Gastroesophageal sphincter (tissue), 4 donors: ENCODE measurements around the gene PPP1R2. TPM values are rescaled to one million over a fixed set of nuclear protein-coding genes. Genes with fewer than 3 reads are reported as not detected.

ENCODE experiments used
- ATAC-seq: fragments of 150-250 bp; one replicate; pipeline ENCODE4 v1.9.1; 2016; ENCODE audit warnings: mild to moderate bottlenecking, moderate library complexity
- H3K27ac ChIP-seq, 4 donors: fragments of 200-600 bp; sonication (generic) in 3 of 4; 1 replicate in 3 of 4; 2 replicates in 1 of 4; pipeline ENCODE4 v1.5.1; 2016 to 2019
- H3K27me3 ChIP-seq: fragments of 200-600 bp; sonication (generic); one replicate; pipeline ENCODE4 v1.5.1; 2019
- H3K36me3 ChIP-seq, 2 donors: fragments of 200-600 bp; sonication (generic); one replicate each; pipeline ENCODE4 v1.5.1; 2019; ENCODE audit warnings: control low read depth in 1 of 2
- H3K4me1 ChIP-seq, 3 donors: fragments of 200-600 bp; sonication (generic); 1 replicate in 2 of 3; 2 replicates in 1 of 3; pipeline ENCODE4 v1.5.1; 2016 to 2019; ENCODE audit warnings: control low read depth in 2 of 3
- H3K4me3 ChIP-seq, 2 donors: fragments of 200-600 bp; sonication (generic); one replicate each; pipeline ENCODE4 v1.5.1; 2019; ENCODE audit warnings: mild to moderate bottlenecking in 1 of 2, moderate library complexity in 1 of 2
- H3K9me3 ChIP-seq, 3 donors: fragments of 200-600 bp; sonication (generic); one replicate each; pipeline ENCODE4 v1.5.1; 2017 to 2019; ENCODE audit warnings: control low read depth in 2 of 3
- CTCF ChIP-seq, 4 experiments: fragments of 200-600 bp in 2 of 4; fragments of 450-650 bp in 2 of 4; sonication (generic) in 1 of 4; IDR thresholded peaks; one replicate each; pipeline ENCODE4 v1.5.1; 2017 to 2019; ENCODE audit warnings: antibody characterized with exemption in 4 of 4, mild to moderate bottlenecking in 2 of 4, moderate library complexity in 2 of 4
- EP300 ChIP-seq: sonication (generic); formaldehyde crosslinking; IDR thresholded peaks from one replicate; pipeline ENCODE4 v1.6.1; 2017; ENCODE audit warnings: antibody characterized with exemption, mild to moderate bottlenecking
- POLR2A ChIP-seq, 2 donors: fragments of 450-650 bp; IDR thresholded peaks; one replicate each; pipeline ENCODE4 v1.6.1; 2017; ENCODE audit warnings: antibody characterized with exemption in 2 of 2, mild to moderate bottlenecking in 2 of 2, moderate library complexity in 1 of 2
- POLR2AphosphoS5 ChIP-seq: sonication (generic); formaldehyde crosslinking; IDR thresholded peaks from one replicate; pipeline ENCODE4 v1.6.1; 2017; ENCODE audit warnings: antibody characterized with exemption
- WGBS, 2 donors: methylation state at CpG; one replicate each; pipeline ENCODE4 v1.1.5; 2018; ENCODE audit warnings: low coverage in 1 of 2; 5-methylcytosine and 5-hydroxymethylcytosine counted together
- total RNA-seq, 4 donors: library from RNA; depleted of rRNA; stranded (reverse); fragments of >200 nt; gene quantifications; one replicate each; pipeline ENCODE4 v1.1.0, GENCODE V29; 2016

The PPP1R2 gene
- total RNA-seq, 4 donors from 2014 or later: 63.1 to 472 (median 80.7) TPM

- Histone ChIP-seq H3K4me3 (no peak overlapping the region), H3K4me1 (peaks cover 0 to 24% (median 3%) of the 10 kb centered on the region in 3 donors), H3K9me3 (no peaks in the 10 kb centered on the region), H3K27ac (no peak overlapping the region), H3K36me3 (no peaks in the 10 kb centered on the region), H3K27me3 (no peaks in the 10 kb centered on the region)
- no peak for TF ChIP-seq CTCF (IDR thresholded peaks at IDR 0.05)
- no peak for TF ChIP-seq POLR2A (IDR thresholded peaks at IDR 0.05)
- no peak for TF ChIP-seq EP300
- no peak for TF ChIP-seq POLR2AphosphoS5
- WGBS, 2 donors: 54 to 60% methylated on average over 3 to 4 of the region's 4 CpGs
- ATAC-seq: no peak
These were observed 7.6 kb upstream of the PPP1R2 start for GRCh38 chr3:195550723-195551122.

GRCh38 chr3:195549931-195550519 is 6.9 kb upstream of the PPP1R2 start:
- ATAC-seq: no peak

DNA sequence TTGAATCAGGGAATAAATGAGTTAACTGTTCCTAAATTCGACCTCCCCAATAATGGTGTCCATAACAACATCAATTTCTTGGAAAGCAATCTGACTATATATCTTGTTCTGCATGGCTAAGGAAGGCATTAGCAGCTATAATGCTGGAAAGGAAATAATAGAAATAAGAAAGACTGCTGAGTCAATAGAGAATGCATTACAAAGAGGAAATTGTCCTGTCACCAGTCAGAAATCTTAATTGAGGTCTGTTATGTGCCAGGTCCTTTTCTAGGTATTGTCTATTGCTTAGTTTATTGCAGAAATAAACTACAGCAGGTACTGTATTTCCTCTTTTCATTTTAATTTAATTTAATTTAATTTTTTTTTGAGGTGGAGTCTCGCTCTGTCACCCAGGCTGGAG is 5.9 kb upstream of the PPP1R2 start:
- no peak overlapping the region for H3K27ac ChIP-seq
- H3K4me1 ChIP-seq: peaks cover 0 to 39% (median 4%) of the 10 kb centered on the region in 3 donors
- 64 to 92% methylated on average over 2 of the region's 2 CpGs for WGBS, 2 donors
- TF ChIP-seq POLR2AphosphoS5 (no peak), POLR2A (IDR thresholded peaks at IDR 0.05) (no peak), CTCF (IDR thresholded peaks at IDR 0.05) (no peak), EP300 (no peak)
- no peaks in the 10 kb centered on the region for H3K36me3 ChIP-seq
- no peak overlapping the region for H3K4me3 ChIP-seq
- no peaks in the 10 kb centered on the region for H3K27me3 ChIP-seq
- no peak for ATAC-seq
- H3K9me3 ChIP-seq: no peaks in the 10 kb centered on the region

More at GRCh38 chr3:195549931-195550519, 6.9 kb upstream of the PPP1R2 start:
- Histone ChIP-seq H3K27me3 (no peaks in the 10 kb centered on the region), H3K9me3 (no peaks in the 10 kb centered on the region), H3K27ac (no peak overlapping the region), H3K4me1 (peaks cover 0 to 29% (median 3%) of the 10 kb centered on the region in 3 donors), H3K4me3 (no peak overlapping the region), H3K36me3 (no peaks in the 10 kb centered on the region)
- TF ChIP-seq POLR2AphosphoS5 (no peak), POLR2A (IDR thresholded peaks at IDR 0.05) (no peak), EP300 (no peak)
- WGBS, 2 donors: 79 to 81% methylated on average over 6 to 7 of the region's 9 CpGs

- no peak overlapping the region for H3K27ac ChIP-seq
- no peak overlapping the region for H3K4me3 ChIP-seq
- TF ChIP-seq POLR2AphosphoS5: no peak
- no peak for TF ChIP-seq CTCF (IDR thresholded peaks at IDR 0.05)
- TF ChIP-seq EP300: no peak
- TF ChIP-seq POLR2A (IDR thresholded peaks at IDR 0.05): no peak
- no peaks in the 10 kb centered on the region for H3K27me3 ChIP-seq
- no peaks in the 10 kb centered on the region for H3K36me3 ChIP-seq
- H3K9me3 ChIP-seq: no peaks in the 10 kb centered on the region
- peaks cover 0 to 44% (median 9%) of the 10 kb centered on the region in 3 donors for H3K4me1 ChIP-seq
- no peak for ATAC-seq
These were observed 5.4 kb upstream of the PPP1R2 start for GRCh38 chr3:195548501-195548900.

DNA sequence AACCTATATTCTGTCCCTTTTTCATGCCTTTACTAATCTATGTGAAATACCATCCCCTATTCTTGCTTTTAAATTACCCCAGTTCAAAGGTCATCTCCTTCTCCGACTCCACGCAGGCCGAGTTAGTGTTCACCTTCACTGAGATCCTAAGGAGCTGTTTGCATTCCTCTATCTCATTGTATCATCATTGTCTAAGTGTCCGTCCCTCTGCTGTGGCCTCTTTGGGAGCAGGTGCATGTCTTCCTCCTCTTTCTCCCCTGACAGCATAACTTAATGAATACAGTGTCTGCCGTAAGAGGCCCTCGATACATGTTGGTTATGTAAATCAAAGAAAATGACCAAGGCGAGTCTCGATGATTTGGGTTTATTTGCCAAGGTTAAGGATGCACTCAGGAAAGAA is 4.9 kb upstream of the PPP1R2 start:
- H3K4me1 ChIP-seq: peaks cover 0 to 45% (median 9%) of the 10 kb centered on the region in 3 donors
- H3K9me3 ChIP-seq: no peaks in the 10 kb centered on the region
- H3K36me3 ChIP-seq: no peaks in the 10 kb centered on the region
- no peaks in the 10 kb centered on the region for H3K27me3 ChIP-seq
- no peak for TF ChIP-seq EP300
- no peak for TF ChIP-seq CTCF (IDR thresholded peaks at IDR 0.05)
- TF ChIP-seq POLR2A (IDR thresholded peaks at IDR 0.05): no peak
- TF ChIP-seq POLR2AphosphoS5: no peak
- WGBS, 2 donors: 70 to 94% methylated on average over 4 to 6 of the region's 8 CpGs
- H3K4me3 ChIP-seq: no peak overlapping the region
- no peak for ATAC-seq
- H3K27ac ChIP-seq: no peak overlapping the region
